NCI-H1436 treated with DMSO at 0.1 percent for 48 hours (cell line): Measurements from ENCODE around the gene ERCC4.
A peak's percentile ranks its signal among the peaks of the same experiment; 100 is the strongest.

Experiments
- DNase-seq: peaks from one replicate; lab custom pipeline; 2025; lab: John Stamatoyannopoulos, UW

Gene ERCC4

DNA sequence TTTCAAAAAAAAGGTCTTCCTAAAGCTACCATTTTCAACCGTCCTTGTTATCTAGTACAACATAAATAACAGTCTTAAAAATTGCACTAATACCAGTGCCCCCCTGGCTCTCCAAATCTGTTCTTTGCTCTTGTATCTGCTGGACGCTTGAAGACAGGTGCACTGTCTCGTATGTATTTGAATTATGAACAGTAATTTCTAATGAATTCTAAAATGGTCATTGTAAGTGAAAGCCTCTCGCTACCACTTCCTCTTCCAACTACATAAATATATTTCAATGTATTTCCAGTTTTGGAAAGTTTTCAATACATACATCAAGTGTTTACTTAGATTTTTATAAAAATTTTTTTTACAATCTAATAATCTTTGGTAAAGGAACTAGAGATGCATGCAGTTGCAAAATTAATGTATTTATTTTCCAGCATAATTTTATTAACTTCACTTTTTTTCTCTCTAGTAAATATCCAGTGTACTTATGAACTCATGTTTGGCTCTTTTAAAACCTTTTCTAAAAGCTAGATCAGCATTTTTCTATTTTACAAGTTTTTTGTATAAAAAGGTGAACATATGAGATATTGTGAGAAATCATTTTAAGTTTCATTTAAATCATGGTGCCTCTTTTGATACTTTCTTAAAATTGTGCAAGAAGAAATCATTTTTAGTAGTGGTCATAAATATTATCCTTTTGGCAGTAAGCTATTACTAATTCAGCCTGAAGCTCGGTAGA is 31.0 kb downstream of the ERCC4 start:
- DNase-seq: no peak

DNA sequence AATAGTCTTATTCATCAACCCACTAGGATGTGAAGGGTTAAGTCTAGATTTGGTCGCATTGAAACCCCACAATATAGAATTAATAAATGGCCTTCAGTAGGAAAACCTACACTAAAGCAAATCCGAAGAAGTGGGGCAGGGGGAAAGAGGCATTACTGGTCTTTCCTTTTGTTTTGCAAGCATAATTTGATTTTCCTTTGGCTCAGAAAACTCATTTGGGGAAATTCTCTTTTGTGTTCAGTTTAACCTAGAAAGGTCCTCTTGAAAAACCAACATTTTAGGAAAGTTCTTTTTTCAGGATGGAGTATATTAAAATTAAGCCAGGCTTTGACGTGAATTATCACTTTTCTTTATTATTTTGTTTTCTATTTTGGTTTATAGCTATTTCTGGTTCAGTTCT is 31.7 kb downstream of the ERCC4 start:
- DNase-seq: no peak

DNA sequence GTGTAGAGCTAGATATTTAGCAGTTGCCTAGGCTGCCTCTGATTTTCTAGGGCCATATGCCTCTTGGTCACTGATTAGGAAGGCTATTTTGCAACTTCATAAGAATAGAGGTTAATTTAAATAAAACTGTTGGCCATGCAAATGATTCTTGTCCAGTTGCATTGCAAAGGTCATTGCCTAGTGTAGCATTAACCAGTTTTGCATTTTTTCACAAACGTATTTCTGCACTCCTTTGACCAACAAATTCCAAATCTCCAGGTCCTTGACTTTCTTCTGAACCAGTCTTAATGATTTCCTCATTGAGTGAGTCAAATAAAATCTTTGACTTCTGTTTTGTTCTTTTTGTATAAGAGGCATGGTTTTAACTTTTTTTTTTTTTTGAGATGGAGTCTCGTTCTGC is 33.5 kb downstream of the ERCC4 start:
- no peak for DNase-seq

DNA sequence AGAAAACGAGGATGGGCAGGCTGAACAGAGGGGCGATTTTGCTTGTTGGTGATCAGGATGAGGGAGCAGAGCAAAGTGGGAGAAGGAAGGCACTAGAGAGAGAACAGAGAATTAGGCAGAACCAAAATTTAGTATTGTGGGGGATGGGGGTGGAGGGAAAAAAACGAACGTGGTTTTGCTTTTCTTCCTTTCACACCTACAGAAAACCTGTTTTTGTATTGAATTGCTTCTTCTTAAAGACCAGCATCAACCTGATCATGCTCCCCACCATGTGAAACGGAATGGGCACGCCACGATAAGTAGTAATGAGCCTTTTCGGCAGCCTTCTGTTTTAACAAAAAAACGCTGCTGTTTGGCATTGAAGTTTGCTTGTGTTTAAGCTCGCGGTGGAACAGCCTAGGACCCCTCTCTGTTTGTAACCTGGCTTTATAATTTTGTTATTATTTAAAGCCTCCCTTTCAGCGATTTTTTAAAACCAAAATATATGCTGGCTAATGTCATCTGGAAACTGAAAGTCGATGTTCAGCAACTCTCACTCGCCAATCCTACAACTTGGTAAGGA is 36.8 kb downstream of the ERCC4 start:
- DNase-seq: no peak

DNA sequence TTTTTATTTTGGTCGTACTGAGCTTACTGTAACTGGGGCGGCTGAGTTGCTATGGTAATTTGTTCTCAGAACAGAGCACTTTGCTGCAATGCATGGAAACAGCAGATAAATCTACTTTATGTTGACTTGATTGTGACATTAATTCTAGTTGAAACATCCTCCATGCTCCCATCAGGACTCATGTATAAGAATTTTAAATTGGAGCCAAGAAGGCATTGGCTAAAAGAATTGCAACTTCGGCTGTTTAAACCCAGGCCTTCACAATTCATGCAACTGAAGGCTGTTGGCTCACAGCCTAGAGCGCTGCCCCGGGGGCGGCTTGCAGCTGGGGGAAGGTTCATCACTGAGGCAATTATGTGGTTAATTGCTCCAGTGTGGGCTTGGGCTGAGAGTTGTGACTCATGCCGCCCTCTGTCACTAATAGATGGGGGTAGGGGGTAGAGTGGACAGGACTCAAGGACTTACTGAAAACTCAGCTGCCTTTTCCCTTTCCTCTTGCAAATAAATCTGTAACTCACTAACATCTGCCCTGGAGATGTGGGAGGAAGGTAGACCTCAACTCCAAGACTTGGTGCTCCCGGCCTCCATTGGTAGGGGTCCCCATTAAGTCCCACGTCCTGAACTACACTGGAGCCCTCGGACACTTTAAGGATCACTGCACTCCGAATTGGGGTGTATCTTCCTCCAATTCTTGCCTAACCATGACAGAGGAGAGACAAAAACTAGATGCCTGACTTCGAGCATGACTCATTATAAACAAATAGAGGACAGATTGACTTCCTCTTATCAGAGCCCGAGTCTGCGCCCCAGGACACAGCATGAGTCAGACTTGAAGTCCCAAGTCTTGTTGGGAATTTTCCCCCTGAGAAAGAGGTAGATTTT is 37.5 kb downstream of the ERCC4 start:
- DNase-seq: peak; percentile 23

DNA sequence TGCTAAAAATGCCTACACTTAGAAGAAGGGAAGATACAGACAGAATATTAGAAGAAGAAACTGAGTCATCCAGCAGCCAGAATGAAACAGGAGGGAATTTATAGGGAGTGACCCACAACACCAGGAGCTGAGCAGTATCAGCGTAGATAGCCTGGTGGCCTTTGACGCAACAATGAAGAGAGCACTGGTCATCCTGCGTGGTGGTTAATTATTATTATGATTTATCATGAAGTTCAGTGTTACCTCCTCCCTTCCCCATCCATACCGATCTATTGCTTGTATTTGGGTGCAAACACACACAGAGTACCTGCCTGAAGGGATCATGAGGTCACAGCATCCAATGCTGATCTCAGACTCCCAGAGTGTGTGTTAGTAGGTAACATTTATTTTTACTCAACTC is 38.5 kb downstream of the ERCC4 start:
- no peak for DNase-seq

DNA sequence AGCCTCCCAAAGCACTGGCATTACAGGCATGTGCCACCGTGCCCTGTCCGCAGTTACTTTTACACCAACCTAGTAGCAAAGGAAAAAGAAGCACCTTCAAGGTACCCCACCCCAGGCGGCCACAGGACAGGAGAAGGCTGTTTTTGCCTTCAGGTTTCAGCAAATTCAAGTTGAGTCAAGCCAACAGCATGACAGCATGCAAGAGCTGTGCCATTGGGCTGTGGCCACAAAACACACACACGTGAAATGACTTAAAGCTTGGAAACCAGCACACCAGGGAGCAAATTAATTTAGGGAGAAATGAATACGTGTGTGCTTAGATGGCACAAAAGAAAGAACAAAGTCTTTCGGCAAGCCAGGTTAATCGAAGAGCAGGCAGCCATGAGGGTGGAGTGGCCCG is 39.7 kb downstream of the ERCC4 start:
- no peak for DNase-seq

DNA sequence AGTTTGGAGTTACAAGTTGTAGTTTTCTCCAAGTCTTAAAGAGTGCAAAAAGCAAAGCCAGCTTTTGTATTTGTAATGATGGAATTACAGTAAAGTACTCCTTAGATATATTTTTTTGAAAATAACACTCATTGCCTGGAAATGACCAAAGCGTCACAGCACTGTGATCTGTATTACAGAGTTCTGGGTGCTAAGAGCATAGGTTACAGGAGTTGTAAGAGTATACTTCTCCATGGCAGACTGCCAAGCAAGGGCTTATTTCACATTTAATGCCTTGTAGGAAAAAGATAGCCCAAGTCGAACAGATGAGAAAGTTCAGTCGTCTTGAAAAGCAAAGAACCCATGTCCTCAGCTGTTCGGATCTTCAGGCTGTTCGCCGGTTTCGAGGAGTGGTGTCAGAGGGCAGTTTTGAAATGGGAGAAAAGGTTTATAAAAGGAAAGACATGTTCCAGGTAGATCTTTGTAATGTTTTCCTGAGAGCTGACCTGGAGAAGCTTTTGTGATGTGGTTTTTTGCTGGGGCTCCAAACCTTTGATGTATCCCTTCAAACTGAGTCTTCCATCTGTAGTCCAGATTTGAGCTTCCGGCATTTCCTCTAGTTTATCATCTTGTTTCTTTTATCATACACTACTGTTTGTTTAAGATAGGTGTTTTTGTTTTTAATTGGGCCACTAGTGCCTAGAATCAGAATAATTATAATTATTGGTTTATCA is 41.3 kb downstream of the ERCC4 start:
- DNase-seq: no peak

DNA sequence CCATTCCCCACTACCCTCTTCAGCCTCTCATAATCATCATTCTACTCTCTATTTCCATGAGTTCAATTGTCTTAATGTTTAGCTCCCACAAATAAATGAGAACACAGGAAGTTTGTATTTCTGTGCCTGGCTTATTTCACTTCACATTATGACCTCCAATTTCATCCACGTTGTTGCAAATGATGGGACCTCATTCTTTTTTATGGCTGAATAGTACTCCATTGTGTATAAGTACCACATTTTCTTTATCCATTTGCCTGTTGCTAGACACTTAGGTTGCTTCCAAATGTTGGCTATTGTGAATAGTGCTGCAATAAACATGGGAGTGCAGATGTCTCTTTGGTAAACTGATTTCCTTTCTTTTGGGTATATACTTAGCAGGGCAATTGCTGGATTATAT is 42.3 kb downstream of the ERCC4 start:
- DNase-seq: no peak

DNA sequence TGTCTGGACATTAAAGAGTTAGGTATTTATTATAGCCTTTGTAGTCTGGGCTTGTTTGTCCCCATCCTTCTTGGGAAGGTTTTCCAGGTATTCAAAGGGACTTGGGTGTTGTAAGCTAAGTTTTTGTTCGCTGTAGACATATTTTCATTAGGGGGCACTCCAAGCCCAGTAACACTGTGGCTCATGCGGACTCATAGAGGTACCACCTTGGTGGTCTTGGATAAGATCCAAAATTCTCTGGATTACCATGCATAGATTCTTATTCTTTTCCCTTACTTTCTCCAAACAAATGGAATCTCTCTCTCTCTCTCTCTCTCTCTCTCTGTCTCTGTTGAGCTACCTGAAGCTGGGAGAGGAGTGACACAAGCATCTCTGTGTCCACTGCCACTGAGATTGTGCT is 48.9 kb downstream of the ERCC4 start:
- DNase-seq: no peak

DNA sequence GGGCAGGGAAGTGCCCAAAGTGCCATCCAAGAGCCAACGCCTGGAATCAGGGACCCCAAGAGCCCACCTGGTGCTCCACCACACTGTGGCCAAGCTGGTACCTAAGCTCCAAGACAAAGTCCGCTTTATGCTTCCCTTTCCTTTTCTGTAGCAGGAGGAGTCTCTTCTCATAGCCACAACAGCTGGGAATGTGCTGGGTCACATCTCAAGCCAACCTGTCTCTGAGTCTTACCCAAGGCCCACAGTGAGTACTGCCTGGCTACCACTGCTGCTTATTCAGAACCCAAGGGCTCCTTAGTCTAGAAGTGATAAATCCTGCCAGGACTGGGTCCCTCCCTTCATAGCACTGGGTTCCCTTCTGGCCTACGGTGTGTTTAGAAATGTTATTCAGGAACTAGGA is 49.8 kb downstream of the ERCC4 start:
- DNase-seq: no peak

DNA sequence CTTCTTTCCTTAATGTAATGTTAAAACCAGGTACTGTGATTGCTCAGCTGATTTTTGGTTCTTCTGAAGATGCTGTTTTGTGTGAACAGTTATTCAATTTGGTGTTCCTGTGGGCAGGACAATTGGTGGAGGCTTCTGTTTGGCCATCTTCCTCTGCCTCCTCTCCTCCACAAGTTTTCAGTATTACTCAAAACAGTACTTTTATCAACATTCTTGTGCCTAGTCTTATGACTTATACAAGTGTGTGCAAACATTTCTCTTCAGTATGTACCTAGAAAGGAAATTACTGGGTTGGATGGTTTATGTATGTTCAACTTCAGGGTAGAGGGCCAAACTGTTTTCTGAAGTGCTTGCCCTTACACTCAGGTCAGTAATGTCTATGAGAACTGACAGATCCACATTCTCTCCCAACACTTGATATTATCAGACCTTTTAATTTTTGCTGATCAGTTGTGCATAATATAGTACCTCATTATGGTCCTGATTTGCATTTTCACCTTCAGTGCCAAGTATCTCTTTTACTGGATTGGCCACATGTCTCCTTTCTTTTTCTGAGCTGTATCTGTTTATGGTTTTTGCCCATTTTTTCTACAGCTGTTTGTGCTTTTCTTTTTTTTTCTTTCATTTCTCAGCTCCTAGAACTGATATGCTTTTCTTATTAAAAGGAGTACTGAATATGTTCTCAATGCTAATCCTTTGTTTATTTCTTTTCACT is 50.9 kb downstream of the ERCC4 start:
- DNase-seq: no peak

DNA sequence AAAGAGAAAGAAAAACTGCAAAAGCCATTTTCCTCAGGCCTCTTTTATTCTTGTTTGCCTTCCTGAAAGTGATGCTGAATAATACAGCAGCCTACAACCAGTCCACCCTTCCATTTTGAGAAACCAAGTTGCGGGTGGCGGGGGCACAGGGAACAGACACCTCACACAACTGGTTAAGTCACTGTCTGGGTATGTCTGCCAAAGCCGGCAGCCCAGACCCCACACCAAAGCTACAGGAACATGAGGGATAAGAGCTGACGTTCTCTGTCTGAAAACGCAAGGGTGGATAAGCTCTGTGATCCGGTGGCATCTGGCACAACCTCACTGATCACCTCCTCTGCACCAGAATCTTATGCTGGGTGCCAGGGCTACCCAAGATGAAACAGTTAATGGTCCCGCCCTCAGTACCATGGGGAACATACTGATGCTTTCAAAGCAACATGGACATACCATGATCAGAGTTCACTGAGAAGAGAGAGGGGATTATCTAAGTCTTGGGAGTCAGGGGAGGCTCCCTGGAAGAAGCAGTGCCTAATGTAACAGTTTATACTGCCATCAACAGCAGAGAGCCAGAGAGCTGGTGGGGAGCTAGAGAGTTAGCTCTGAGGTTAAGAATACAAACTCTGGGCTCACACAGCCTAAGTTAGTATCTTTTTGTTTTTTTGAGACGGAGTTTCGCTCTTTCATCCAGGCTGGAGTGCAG is 53.5 kb downstream of the ERCC4 start:
- no peak for DNase-seq

DNA sequence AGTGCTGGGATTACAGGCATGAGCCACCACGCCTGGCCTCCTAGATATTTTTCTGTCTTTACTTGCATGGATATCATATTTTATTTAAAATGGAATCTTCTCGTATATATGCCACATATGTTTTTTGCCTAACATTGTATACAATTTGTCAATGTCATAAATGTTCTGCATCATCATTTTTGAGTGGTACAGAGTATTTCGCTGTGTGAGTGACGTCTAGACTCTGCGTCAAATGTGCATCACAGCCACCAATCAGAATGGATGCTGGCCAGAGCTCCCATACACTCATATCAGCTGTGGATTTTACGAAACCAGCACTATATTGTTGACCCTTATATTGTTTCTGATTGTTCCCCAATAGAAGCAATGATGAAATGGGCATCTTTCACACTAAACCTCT is 57.2 kb downstream of the ERCC4 start:
- DNase-seq: no peak

DNA sequence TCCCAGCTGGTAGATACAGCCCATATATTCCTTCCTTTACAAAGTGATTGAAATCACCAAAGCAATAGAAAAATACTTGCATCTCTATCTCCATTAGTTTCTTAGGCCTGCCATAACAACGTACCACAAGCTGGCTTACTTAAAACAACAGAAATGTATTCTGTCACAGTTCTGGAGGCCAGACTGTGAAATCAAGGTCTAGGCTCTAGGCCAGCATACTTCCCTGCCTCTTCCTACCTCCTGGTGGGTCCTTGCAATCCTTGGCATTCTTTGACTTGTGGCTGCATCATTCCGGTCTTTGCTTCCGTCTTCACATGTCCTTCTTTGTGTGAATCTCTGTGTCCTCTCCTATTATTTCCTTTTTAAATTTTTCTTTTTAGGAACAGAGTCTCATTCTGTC is 62.5 kb downstream of the ERCC4 start:
- DNase-seq: no peak

DNA sequence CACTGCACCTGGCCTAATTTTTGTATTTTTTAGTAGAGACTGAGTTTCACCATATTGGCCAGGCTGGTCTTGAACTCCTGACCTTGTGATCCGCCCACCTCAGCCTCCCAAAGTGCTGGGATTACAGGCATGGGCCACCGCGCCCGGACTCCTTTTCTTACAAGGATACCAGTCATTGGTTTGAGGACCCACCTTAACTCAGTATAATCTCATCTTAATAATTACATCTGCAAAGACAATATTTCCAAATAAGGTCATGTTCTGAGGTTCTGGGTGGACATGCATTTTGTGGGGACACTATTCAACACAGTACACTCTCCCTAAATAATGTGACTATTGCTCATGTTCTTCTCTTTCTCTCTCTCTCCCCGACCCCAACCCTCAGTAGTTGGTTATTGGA is 63.7 kb downstream of the ERCC4 start:
- DNase-seq: no peak

DNA sequence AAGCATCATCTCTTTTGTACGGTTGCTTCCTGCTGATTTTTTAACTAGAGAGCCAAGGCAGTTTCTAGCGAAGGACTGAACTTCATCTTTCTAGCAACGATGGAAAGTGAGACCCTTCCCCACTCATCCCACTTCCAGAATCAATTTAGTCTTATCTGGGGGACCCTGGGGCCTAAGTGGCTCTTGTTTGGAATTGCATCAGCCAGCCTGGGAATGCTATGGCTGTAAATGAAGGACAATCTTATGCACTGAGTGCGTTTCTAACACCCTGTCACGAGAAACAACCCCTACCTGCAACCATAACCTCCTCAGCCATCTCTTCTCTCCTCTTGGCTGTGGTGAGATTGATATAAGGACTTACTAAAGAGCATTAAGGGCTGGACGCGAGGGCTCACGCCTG is 64.8 kb downstream of the ERCC4 start:
- no peak for DNase-seq

DNA sequence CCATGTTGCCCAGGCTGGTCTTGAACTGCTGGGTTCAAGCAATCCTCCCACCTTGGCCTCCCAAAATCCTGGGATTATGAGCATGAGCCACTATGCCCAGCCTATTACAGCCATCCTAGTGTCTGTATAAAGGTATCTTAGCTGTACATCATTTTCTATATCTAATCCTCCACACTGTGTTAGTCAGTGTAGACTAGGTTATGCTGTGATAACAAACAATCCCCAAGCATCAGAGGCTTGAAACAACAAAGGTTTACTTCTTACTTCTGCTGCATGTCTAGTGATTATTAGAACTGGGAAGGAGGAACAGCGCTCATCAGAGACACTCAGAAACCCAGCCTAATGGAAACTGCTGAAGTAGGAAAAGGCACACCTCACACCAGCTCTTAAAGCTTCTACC is 68.1 kb downstream of the ERCC4 start:
- no peak for DNase-seq

DNA sequence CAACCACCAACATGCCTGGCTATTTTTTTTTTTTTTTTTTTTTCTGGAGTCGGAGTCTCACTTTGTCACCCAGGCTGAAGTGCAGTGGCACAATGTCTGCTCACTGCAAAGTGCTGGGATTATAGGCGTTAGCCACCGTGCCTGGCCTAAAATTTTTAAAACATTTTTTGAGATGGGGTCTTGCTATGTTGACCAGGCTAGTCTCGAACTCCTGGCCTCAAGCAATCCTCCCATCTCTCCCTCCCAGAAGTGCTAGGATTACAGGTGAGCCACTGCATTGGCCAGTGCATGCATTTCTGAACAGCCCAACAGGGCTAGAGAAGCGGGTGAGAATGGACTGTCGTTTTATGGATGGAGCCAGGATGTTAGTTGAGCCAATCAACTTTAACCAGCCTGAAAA is 72.4 kb downstream of the ERCC4 start:
- no peak for DNase-seq

DNA sequence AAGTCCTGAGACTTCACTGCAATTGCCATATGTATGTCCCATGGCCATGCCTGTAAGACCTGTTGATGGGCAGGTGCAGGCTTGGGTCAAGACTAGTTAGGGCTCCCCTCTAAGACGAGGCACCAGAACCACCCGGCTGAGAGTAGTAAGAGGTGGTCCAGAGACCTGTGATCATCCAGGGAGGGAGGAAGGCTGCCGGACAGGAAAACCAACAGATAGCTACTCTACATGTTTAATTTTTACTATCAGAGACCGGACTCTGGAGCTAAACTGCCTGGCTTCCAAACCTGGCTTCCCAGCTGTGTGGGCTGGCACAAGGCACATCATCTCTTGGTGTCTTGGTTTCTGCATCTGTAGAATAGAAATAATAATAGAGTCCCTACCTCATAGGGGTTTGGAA is 73.0 kb downstream of the ERCC4 start:
- no peak for DNase-seq
